ENCODE measurements around the gene FOXO1.

The FOXO1 gene

GRCh38 chr13:40508767-40509342 lies 157.6 kb downstream of the FOXO1 start:
- DNase-seq (ENCODE audit: low read depth in 2 of 2) = no peak

GRCh38 chr13:40508127-40508526 lies 158.3 kb downstream of the FOXO1 start:
- no peak for DNase-seq (ENCODE audit: low read depth in 2 of 2)

GRCh38 chr13:40506592-40507446 lies 159.6 kb downstream of the FOXO1 start:
- no peak for DNase-seq (ENCODE audit: low read depth in 2 of 2)
